ENCODE results near the gene ZMYND8.

DNA sequence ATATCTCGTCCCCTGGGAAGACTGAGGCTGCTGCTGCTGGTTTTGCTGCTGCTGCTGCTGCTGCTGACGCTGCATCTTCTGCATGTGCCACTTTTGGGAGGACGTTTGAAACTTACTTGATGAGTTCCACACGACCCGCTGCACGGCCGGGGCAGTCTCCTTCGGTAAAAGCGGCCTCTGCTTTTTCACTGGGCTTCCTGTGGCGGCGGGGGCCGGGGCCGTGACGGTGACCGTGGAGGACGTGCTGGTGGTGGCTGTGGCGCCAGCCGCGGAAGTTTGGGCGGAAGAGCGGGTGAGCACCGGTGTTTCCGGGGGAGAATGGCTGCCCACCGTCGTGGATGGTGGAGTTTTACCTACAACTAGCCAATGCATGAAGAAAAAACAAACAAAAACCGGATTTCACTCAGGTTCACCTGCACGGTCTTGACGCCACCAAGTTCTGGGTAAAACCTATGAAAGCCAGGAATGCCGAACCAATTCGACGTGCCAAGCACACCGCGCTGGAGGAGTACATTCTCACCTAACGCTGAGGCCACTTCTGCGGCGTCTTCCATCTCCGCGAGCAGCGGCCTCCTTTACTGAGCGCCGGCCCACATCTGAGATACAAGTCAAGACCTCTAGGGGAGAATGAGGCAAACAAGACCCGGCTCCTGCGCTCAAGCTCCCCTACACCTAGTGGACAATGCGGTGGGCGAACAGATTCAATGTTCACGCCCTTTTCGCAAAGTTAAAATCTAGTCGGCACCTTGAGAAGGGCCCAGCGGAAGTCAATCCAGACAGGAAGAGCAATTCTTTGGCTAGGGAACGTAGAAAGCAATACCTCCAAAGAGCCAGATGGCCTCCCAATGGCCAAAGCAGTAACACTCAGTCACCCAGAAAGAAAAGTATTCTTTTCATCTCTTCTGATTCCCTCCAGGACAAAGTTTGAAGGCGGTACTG lies 117.5 kb downstream of the ZMYND8 start:
- TF ChIP-seq, protein P1, sequence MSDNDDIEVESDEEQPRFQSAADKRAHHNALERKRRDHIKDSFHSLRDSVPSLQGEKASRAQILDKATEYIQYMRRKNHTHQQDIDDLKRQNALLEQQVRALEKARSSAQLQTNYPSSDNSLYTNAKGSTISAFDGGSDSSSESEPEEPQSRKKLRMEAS (IDR thresholded peaks at IDR 0.05), result no peak
- TF ChIP-seq, protein P2, sequence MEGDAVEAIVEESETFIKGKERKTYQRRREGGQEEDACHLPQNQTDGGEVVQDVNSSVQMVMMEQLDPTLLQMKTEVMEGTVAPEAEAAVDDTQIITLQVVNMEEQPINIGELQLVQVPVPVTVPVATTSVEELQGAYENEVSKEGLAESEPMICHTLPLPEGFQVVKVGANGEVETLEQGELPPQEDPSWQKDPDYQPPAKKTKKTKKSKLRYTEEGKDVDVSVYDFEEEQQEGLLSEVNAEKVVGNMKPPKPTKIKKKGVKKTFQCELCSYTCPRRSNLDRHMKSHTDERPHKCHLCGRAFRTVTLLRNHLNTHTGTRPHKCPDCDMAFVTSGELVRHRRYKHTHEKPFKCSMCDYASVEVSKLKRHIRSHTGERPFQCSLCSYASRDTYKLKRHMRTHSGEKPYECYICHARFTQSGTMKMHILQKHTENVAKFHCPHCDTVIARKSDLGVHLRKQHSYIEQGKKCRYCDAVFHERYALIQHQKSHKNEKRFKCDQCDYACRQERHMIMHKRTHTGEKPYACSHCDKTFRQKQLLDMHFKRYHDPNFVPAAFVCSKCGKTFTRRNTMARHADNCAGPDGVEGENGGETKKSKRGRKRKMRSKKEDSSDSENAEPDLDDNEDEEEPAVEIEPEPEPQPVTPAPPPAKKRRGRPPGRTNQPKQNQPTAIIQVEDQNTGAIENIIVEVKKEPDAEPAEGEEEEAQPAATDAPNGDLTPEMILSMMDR (IDR thresholded peaks at IDR 0.05 in 2 of 3, conservative IDR thresholded peaks at IDR 0.05 in 1 of 3; ENCODE audit: borderline replicate concordance in 1 of 3, insufficient read depth in 1 of 3, low read depth in 2 of 3, low read length in 2 of 3), result no peak
- TF ChIP-seq EZH2 (IDR thresholded peaks at IDR 0.05) (no peak), POLR2AphosphoS5 (IDR thresholded peaks at IDR 0.05; ENCODE audit: low read depth, low read length) (no peak), EZH2phosphoT487 (IDR thresholded peaks at IDR 0.05; ENCODE audit: borderline replicate concordance) (no peak), POLR2A (IDR thresholded peaks at IDR 0.05; ENCODE audit: borderline replicate concordance, extremely low read depth, insufficient read depth, insufficient read length) (no peak)

All from HCT116 (cell line).